HEK293 (cell line): ENCODE data around the gene HOXC10.

Experiments
- KLF7 ChIP-seq: fragments of 450-650 bp; formaldehyde crosslinking; IDR thresholded peaks from 2 replicates; pipeline ENCODE4 v1.5.1; 2016; ENCODE audit warnings: missing biosample characterization, missing genetic modification characterization, borderline replicate concordance
- MEIS1 ChIP-seq: sonication (generic); formaldehyde crosslinking; IDR thresholded peaks from 2 replicates; pipeline ENCODE4 v1.8.1; 2022; ENCODE audit warnings: missing genetic modification reagents, mild to moderate bottlenecking, borderline replicate concordance
- MYNN ChIP-seq: fragments of 450-650 bp; formaldehyde crosslinking; IDR thresholded peaks from 2 replicates; pipeline ENCODE4 v1.5.1; 2016; ENCODE audit warnings: missing biosample characterization, missing genetic modification characterization, borderline replicate concordance
- ZBTB20 ChIP-seq: fragments of 450-650 bp; formaldehyde crosslinking; IDR thresholded peaks from 2 replicates; pipeline ENCODE4 v1.5.1; 2016; ENCODE audit warnings: missing biosample characterization, missing genetic modification characterization
- ZNF138 ChIP-seq: fragments of 450-650 bp; formaldehyde crosslinking; IDR thresholded peaks from 2 replicates; pipeline ENCODE4 v1.5.1; 2016; ENCODE audit warnings: missing biosample characterization, missing genetic modification characterization, borderline replicate concordance
- ZNF2 ChIP-seq: fragments of 450-650 bp; formaldehyde crosslinking; IDR thresholded peaks from 2 replicates; pipeline ENCODE4 v1.5.1; 2016; ENCODE audit warnings: missing biosample characterization, missing genetic modification characterization
- ZNF202 ChIP-seq: fragments of 450-650 bp; formaldehyde crosslinking; IDR thresholded peaks from 2 replicates; pipeline ENCODE4 v1.5.1; 2016; ENCODE audit warnings: missing biosample characterization, missing genetic modification characterization, borderline replicate concordance
- ZNF394 ChIP-seq: fragments of 450-650 bp; formaldehyde crosslinking; IDR thresholded peaks from 2 replicates; pipeline ENCODE4 v1.5.1; 2016; ENCODE audit warnings: missing biosample characterization, missing genetic modification characterization, mild to moderate bottlenecking, moderate library complexity, borderline replicate concordance
- ZNF433 ChIP-seq: fragments of 450-650 bp; formaldehyde crosslinking; IDR thresholded peaks from 2 replicates; pipeline ENCODE4 v1.5.1; 2016; ENCODE audit warnings: missing biosample characterization, missing genetic modification characterization, low read depth
- ZNF501 ChIP-seq: fragments of 450-650 bp; formaldehyde crosslinking; IDR thresholded peaks from 2 replicates; pipeline ENCODE4 v1.5.1; 2016; ENCODE audit warnings: missing biosample characterization, missing genetic modification characterization
- ZNF548 ChIP-seq: fragments of 450-650 bp; formaldehyde crosslinking; IDR thresholded peaks from 2 replicates; pipeline ENCODE4 v1.5.1; 2016; ENCODE audit warnings: missing biosample characterization, missing genetic modification characterization
- ZNF558 ChIP-seq: fragments of 450-650 bp; formaldehyde crosslinking; IDR thresholded peaks from 2 replicates; pipeline ENCODE4 v1.5.1; 2016; ENCODE audit warnings: missing biosample characterization, missing genetic modification characterization
- ZNF670 ChIP-seq: fragments of 450-650 bp; formaldehyde crosslinking; IDR thresholded peaks from 2 replicates; pipeline ENCODE4 v1.5.1; 2016; ENCODE audit warnings: missing biosample characterization, missing genetic modification characterization, low read depth
- ZNF837 ChIP-seq: fragments of 450-650 bp; formaldehyde crosslinking; IDR thresholded peaks from 2 replicates; pipeline ENCODE4 v1.5.1; 2016; ENCODE audit warnings: missing biosample characterization, missing genetic modification characterization
- TF ChIP-seq, protein P1 (sequence below): fragments of 450-650 bp; formaldehyde crosslinking; IDR thresholded peaks from 2 replicates; pipeline ENCODE4 v1.5.1; 2016; ENCODE audit warnings: missing biosample characterization, missing genetic modification characterization
- TF ChIP-seq, protein P2 (sequence below): fragments of 450-650 bp; formaldehyde crosslinking; IDR thresholded peaks from 2 replicates; pipeline ENCODE4 v1.5.1; 2016; ENCODE audit warnings: missing biosample characterization, missing genetic modification characterization, borderline replicate concordance
- TF ChIP-seq, protein P3 (sequence below): fragments of 450-650 bp; formaldehyde crosslinking; IDR thresholded peaks from 2 replicates; pipeline ENCODE4 v1.5.1; 2016; ENCODE audit warnings: missing biosample characterization, missing genetic modification characterization
- TF ChIP-seq, protein P4 (sequence below): fragments of 450-650 bp; formaldehyde crosslinking; IDR thresholded peaks from 2 replicates; pipeline ENCODE4 v1.5.1; 2016; ENCODE audit warnings: missing biosample characterization, missing genetic modification characterization, borderline replicate concordance
- TF ChIP-seq, protein P5 (sequence below): fragments of 450-650 bp; formaldehyde crosslinking; IDR thresholded peaks from 2 replicates; pipeline ENCODE4 v1.5.1; 2017; ENCODE audit warnings: missing biosample characterization, missing genetic modification characterization
- TF ChIP-seq, protein P6 (sequence below): fragments of 450-650 bp; formaldehyde crosslinking; IDR thresholded peaks from 2 replicates; pipeline ENCODE4 v1.5.1; 2016; ENCODE audit warnings: missing biosample characterization, missing genetic modification characterization
- TF ChIP-seq, protein P7 (sequence below): fragments of 450-650 bp; formaldehyde crosslinking; IDR thresholded peaks from 2 replicates; pipeline ENCODE4 v1.5.1; 2016; ENCODE audit warnings: missing biosample characterization, missing genetic modification characterization

Gene HOXC10

DNA sequence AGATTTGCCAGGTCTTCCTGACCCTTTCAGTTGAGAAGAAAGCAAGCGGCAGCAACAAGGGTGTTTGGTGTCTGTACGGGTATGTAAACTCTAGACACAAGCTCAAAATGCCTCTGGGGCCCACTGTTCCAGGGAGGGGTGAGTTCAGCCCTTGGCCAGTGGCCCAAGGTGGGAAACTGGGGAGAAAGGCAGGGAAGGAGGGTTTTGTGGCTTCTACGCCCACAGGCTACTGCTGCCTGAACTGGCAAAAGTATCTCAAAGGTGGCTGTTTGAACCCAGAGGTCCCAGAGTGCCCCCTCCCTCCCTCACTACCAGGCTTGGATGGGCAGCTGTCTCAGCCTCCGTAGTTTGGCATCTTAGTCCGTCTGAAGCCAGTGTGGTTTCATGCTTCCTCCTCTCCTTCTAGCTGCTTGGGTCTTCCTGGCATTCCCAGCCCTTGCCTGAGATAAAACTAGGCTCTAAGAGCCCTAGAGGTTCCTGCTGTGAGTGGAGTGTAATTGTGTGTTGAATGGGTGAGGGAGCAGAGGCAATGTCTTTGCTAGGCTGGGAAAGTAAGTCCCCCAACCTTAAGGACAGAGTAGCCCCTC lies 53.4 kb downstream of the HOXC10 start (continued):
- TF ChIP-seq, protein P1, sequence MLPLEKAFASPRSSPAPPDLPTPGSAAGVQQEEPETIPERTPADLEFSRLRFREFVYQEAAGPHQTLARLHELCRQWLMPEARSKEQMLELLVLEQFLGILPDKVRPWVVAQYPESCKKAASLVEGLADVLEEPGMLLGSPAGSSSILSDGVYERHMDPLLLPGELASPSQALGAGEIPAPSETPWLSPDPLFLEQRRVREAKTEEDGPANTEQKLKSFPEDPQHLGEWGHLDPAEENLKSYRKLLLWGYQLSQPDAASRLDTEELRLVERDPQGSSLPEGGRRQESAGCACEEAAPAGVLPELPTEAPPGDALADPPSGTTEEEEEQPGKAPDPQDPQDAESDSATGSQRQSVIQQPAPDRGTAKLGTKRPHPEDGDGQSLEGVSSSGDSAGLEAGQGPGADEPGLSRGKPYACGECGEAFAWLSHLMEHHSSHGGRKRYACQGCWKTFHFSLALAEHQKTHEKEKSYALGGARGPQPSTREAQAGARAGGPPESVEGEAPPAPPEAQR (tag by site-specific recombination), result no peak
- TF ChIP-seq ZNF202 (no peak), KLF7 (tag by site-specific recombination) (no peak), ZNF394 (no peak), MEIS1 (no peak), ZNF548 (tag by site-specific recombination) (no peak), ZNF558 (tag by site-specific recombination) (no peak), MYNN (tag by site-specific recombination) (no peak), ZNF433 (tag by site-specific recombination) (no peak), ZNF501 (no peak; the same call in 1 of the 2 replicates), ZNF837 (tag by site-specific recombination) (no peak), ZBTB20 (no peak), ZNF2 (tag by site-specific recombination) (0 out of 2 replicates have a peak, but pooled peaks have one; percentile 48), ZNF138 (no peak), ZNF670 (tag by site-specific recombination) (no peak)
- TF ChIP-seq, protein P2, sequence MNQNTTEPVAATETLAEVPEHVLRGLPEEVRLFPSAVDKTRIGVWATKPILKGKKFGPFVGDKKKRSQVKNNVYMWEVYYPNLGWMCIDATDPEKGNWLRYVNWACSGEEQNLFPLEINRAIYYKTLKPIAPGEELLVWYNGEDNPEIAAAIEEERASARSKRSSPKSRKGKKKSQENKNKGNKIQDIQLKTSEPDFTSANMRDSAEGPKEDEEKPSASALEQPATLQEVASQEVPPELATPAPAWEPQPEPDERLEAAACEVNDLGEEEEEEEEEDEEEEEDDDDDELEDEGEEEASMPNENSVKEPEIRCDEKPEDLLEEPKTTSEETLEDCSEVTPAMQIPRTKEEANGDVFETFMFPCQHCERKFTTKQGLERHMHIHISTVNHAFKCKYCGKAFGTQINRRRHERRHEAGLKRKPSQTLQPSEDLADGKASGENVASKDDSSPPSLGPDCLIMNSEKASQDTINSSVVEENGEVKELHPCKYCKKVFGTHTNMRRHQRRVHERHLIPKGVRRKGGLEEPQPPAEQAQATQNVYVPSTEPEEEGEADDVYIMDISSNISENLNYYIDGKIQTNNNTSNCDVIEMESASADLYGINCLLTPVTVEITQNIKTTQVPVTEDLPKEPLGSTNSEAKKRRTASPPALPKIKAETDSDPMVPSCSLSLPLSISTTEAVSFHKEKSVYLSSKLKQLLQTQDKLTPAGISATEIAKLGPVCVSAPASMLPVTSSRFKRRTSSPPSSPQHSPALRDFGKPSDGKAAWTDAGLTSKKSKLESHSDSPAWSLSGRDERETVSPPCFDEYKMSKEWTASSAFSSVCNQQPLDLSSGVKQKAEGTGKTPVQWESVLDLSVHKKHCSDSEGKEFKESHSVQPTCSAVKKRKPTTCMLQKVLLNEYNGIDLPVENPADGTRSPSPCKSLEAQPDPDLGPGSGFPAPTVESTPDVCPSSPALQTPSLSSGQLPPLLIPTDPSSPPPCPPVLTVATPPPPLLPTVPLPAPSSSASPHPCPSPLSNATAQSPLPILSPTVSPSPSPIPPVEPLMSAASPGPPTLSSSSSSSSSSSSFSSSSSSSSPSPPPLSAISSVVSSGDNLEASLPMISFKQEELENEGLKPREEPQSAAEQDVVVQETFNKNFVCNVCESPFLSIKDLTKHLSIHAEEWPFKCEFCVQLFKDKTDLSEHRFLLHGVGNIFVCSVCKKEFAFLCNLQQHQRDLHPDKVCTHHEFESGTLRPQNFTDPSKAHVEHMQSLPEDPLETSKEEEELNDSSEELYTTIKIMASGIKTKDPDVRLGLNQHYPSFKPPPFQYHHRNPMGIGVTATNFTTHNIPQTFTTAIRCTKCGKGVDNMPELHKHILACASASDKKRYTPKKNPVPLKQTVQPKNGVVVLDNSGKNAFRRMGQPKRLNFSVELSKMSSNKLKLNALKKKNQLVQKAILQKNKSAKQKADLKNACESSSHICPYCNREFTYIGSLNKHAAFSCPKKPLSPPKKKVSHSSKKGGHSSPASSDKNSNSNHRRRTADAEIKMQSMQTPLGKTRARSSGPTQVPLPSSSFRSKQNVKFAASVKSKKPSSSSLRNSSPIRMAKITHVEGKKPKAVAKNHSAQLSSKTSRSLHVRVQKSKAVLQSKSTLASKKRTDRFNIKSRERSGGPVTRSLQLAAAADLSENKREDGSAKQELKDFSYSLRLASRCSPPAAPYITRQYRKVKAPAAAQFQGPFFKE (tag by site-specific recombination), result no peak
- TF ChIP-seq, protein P3, sequence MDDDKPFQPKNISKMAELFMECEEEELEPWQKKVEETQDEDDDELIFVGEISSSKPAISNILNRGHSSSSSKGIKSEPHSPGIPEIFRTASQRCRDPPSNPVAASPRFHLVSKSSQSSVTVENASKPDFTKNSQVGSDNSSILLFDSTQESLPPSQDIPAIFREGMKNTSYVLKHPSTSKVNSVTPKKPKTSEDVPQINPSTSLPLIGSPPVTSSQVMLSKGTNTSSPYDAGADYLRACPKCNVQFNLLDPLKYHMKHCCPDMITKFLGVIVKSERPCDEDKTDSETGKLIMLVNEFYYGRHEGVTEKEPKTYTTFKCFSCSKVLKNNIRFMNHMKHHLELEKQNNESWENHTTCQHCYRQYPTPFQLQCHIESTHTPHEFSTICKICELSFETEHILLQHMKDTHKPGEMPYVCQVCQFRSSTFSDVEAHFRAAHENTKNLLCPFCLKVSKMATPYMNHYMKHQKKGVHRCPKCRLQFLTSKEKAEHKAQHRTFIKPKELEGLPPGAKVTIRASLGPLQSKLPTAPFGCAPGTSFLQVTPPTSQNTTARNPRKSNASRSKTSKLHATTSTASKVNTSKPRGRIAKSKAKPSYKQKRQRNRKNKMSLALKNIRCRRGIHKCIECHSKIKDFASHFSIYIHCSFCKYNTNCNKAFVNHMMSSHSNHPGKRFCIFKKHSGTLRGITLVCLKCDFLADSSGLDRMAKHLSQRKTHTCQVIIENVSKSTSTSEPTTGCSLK, result no peak
- TF ChIP-seq, protein P4, sequence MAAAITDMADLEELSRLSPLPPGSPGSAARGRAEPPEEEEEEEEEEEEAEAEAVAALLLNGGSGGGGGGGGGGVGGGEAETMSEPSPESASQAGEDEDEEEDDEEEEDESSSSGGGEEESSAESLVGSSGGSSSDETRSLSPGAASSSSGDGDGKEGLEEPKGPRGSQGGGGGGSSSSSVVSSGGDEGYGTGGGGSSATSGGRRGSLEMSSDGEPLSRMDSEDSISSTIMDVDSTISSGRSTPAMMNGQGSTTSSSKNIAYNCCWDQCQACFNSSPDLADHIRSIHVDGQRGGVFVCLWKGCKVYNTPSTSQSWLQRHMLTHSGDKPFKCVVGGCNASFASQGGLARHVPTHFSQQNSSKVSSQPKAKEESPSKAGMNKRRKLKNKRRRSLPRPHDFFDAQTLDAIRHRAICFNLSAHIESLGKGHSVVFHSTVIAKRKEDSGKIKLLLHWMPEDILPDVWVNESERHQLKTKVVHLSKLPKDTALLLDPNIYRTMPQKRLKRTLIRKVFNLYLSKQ (tag by site-specific recombination), result no peak
- TF ChIP-seq, protein P5, sequence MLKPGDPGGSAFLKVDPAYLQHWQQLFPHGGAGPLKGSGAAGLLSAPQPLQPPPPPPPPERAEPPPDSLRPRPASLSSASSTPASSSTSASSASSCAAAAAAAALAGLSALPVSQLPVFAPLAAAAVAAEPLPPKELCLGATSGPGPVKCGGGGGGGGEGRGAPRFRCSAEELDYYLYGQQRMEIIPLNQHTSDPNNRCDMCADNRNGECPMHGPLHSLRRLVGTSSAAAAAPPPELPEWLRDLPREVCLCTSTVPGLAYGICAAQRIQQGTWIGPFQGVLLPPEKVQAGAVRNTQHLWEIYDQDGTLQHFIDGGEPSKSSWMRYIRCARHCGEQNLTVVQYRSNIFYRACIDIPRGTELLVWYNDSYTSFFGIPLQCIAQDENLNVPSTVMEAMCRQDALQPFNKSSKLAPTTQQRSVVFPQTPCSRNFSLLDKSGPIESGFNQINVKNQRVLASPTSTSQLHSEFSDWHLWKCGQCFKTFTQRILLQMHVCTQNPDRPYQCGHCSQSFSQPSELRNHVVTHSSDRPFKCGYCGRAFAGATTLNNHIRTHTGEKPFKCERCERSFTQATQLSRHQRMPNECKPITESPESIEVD, result no peak; the same call in 1 of the 2 replicates
- TF ChIP-seq, protein P6, sequence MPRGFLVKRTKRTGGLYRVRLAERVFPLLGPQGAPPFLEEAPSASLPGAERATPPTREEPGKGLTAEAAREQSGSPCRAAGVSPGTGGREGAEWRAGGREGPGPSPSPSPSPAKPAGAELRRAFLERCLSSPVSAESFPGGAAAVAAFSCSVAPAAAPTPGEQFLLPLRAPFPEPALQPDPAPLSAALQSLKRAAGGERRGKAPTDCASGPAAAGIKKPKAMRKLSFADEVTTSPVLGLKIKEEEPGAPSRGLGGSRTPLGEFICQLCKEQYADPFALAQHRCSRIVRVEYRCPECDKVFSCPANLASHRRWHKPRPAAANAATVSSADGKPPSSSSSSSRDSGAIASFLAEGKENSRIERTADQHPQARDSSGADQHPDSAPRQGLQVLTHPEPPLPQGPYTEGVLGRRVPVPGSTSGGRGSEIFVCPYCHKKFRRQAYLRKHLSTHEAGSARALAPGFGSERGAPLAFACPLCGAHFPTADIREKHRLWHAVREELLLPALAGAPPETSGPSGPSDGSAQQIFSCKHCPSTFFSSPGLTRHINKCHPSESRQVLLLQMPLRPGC (tag by site-specific recombination), result no peak
- TF ChIP-seq, protein P7, sequence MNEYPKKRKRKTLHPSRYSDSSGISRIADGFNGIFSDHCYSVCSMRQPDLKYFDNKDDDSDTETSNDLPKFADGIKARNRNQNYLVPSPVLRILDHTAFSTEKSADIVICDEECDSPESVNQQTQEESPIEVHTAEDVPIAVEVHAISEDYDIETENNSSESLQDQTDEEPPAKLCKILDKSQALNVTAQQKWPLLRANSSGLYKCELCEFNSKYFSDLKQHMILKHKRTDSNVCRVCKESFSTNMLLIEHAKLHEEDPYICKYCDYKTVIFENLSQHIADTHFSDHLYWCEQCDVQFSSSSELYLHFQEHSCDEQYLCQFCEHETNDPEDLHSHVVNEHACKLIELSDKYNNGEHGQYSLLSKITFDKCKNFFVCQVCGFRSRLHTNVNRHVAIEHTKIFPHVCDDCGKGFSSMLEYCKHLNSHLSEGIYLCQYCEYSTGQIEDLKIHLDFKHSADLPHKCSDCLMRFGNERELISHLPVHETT, result no peak
